ENCODE results near the gene KATNBL1.
A peak's percentile ranks its signal among the peaks of the same experiment; 100 is the strongest.
"Not testable (repeated sequence)": the region's sequence is repeated elsewhere in the genome, so short reads cannot be mapped to it uniquely, and the experiment has no call there.

KATNBL1 gene

DNA sequence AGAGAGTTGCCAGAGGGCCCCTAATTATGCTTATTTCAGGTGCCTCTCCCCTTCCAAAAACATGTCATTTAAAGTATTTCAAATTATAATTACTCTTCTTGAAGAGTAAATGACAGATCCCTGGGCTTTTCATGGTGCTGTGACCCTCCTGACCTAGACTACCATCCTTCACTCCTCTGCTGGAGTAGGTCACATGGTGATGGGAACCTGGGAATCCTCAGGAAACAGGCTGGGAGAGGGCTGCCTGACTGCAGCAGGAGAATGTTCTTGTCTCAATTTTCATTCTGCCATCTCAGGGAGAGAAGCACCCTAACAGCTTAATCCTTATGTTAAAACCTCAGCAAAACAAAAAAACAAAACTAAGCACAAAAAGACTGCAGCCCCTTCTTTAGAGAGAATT lies 83.4 kb downstream of the KATNBL1 start:
- no peaks in the 10 kb centered on the region for H3K27me3 ChIP-seq (ENCODE audit: insufficient read depth, insufficient read length)
- no peaks in the 10 kb centered on the region for H3K9me3 ChIP-seq (ENCODE audit: insufficient read depth, low read length)
- TF ChIP-seq YY1 (IDR thresholded peaks at IDR 0.05; ENCODE audit: insufficient read depth, insufficient read length) = no peak
- no peak for TF ChIP-seq ZNF274 (IDR thresholded peaks at IDR 0.05; ENCODE audit: low read depth, low read length)
- no peak for TF ChIP-seq SUZ12 (IDR thresholded peaks at IDR 0.05; ENCODE audit: extremely low read depth, insufficient read depth, insufficient read length)
- no peak overlapping the region for H3K4me3 ChIP-seq (ENCODE audit: insufficient read length, low read depth)
- no peak overlapping the region for H3K9ac ChIP-seq (ENCODE audit: insufficient read length, low read depth)
- H3K36me3 ChIP-seq (ENCODE audit: insufficient read depth, insufficient read length, low read length) = no peaks in the 10 kb centered on the region
- no peaks in the 10 kb centered on the region for H3K4me1 ChIP-seq (ENCODE audit: insufficient read depth, insufficient read length)
- DNase-seq (ENCODE audit: low read depth, low spot score) = peak; percentile 18

- no peak overlapping the region for H3K4me3 ChIP-seq (ENCODE audit: insufficient read length, low read depth)
- DNase-seq (ENCODE audit: low read depth, low spot score) = no peak
- no peak overlapping the region for H3K9ac ChIP-seq (ENCODE audit: insufficient read length, low read depth)
- no peak for TF ChIP-seq ZNF274 (IDR thresholded peaks at IDR 0.05; ENCODE audit: low read depth, low read length)
- no peak for TF ChIP-seq SUZ12 (IDR thresholded peaks at IDR 0.05; ENCODE audit: extremely low read depth, insufficient read depth, insufficient read length)
- no peak for TF ChIP-seq YY1 (IDR thresholded peaks at IDR 0.05; ENCODE audit: insufficient read depth, insufficient read length)
- H3K36me3 ChIP-seq (ENCODE audit: insufficient read depth, insufficient read length, low read length) = no peaks in the 10 kb centered on the region
- H3K9me3 ChIP-seq (ENCODE audit: insufficient read depth, low read length) = no peaks in the 10 kb centered on the region
- no peaks in the 10 kb centered on the region for H3K27me3 ChIP-seq (ENCODE audit: insufficient read depth, insufficient read length)
- no peaks in the 10 kb centered on the region for H3K4me1 ChIP-seq (ENCODE audit: insufficient read depth, insufficient read length)
Measured at GRCh38 chr15:34125945-34126344, 84.0 kb downstream of the KATNBL1 start.

DNA sequence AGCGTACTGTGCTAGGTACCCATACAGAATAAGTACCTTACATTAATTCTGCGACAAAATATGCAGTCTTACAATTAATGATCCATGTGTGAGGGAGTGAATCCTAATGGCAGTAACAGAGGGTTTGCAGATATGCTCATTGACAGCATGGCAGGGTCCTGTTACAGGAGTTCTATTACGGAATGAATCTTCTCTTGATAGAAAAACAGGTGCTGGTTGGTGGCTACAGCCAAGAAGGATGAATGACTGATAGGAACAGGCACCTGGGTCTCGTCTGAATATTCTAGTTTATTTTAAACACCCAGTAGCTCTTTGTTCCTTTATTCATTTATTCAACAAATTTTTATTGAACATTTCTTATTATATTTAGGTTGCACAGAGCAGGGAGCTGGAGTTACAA lies 85.2 kb downstream of the KATNBL1 start:
- no peaks in the 10 kb centered on the region for H3K9me3 ChIP-seq (ENCODE audit: insufficient read depth, low read length)
- no peaks in the 10 kb centered on the region for H3K27me3 ChIP-seq (ENCODE audit: insufficient read depth, insufficient read length)
- H3K9ac ChIP-seq (ENCODE audit: insufficient read length, low read depth) = no peak overlapping the region
- DNase-seq (ENCODE audit: low read depth, low spot score) = no peak
- no peak overlapping the region for H3K4me3 ChIP-seq (ENCODE audit: insufficient read length, low read depth)
- no peaks in the 10 kb centered on the region for H3K36me3 ChIP-seq (ENCODE audit: insufficient read depth, insufficient read length, low read length)
- H3K4me1 ChIP-seq (ENCODE audit: insufficient read depth, insufficient read length) = no peaks in the 10 kb centered on the region
- TF ChIP-seq SUZ12 (IDR thresholded peaks at IDR 0.05; ENCODE audit: extremely low read depth, insufficient read depth, insufficient read length) (no peak), ZNF274 (IDR thresholded peaks at IDR 0.05; ENCODE audit: low read depth, low read length) (no peak)

GRCh38 chr15:34122771-34123183 lies 87.1 kb downstream of the KATNBL1 start:
- Histone ChIP-seq H3K9me3 (ENCODE audit: insufficient read depth, low read length) (no peaks in the 10 kb centered on the region), H3K4me3 (ENCODE audit: insufficient read length, low read depth) (no peak overlapping the region), H3K9ac (ENCODE audit: insufficient read length, low read depth) (no peak overlapping the region), H3K4me1 (ENCODE audit: insufficient read depth, insufficient read length) (no peaks in the 10 kb centered on the region), H3K27me3 (ENCODE audit: insufficient read depth, insufficient read length) (no peaks in the 10 kb centered on the region), H3K36me3 (ENCODE audit: insufficient read depth, insufficient read length, low read length) (no peaks in the 10 kb centered on the region)
- TF ChIP-seq ZNF274 (IDR thresholded peaks at IDR 0.05; ENCODE audit: low read depth, low read length) (no peak), YY1 (IDR thresholded peaks at IDR 0.05; ENCODE audit: insufficient read depth, insufficient read length) (no peak), SUZ12 (IDR thresholded peaks at IDR 0.05; ENCODE audit: extremely low read depth, insufficient read depth, insufficient read length) (no peak)
- no peak for DNase-seq (ENCODE audit: low read depth, low spot score)

GRCh38 chr15:34121786-34122185 lies 88.1 kb downstream of the KATNBL1 start:
- not testable (repeated sequence) for H3K4me3 ChIP-seq (ENCODE audit: insufficient read length, low read depth); H3K27me3 ChIP-seq (ENCODE audit: insufficient read depth, insufficient read length); H3K36me3 ChIP-seq (ENCODE audit: insufficient read depth, insufficient read length, low read length); H3K4me1 ChIP-seq (ENCODE audit: insufficient read depth, insufficient read length); DNase-seq (ENCODE audit: low read depth, low spot score); H3K9ac ChIP-seq (ENCODE audit: insufficient read length, low read depth); H3K9me3 ChIP-seq (ENCODE audit: insufficient read depth, low read length)

DNA sequence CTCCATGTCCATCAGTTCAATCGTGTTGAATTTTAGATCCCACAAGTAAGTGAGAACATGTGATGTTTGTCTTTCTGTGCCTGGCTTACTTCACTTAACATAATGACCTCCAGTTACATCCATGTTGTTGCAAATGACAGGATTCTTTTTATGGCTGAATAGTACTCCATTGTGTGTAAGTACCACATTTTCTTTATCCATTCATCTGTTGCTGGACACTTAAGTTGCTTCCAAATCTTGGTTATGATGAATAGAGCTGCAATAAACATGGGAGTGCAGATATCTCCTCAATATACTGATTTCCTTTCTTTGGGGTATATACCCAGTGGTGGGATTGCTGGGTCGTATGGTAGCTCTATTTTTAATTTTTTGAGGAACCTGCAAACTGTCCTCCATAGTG lies 89.5 kb downstream of the KATNBL1 start:
- not testable (repeated sequence) for H3K9ac ChIP-seq (ENCODE audit: insufficient read length, low read depth)

DNA sequence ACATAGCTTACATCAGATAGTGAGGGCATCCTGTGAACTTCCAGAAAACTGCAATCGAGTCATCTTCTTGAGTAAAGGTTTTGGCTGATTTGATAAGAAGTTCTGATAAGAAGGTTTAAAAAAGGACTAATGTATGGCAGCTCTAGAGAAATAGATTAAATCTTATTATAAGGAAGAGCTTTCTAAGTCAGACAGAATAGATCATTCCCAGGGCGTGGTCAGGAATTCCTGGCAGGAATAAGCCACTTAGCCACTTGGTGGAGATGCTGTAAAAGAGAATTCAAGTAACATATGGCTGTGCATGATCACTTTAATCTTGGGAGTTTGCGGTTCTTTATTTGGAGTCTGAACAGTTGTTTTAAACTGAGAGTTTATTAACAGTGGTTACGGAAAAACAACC lies 90.6 kb downstream of the KATNBL1 start:
- no peak overlapping the region for H3K4me3 ChIP-seq (ENCODE audit: insufficient read length, low read depth)
- no peaks in the 10 kb centered on the region for H3K4me1 ChIP-seq (ENCODE audit: insufficient read depth, insufficient read length)
- no peaks in the 10 kb centered on the region for H3K36me3 ChIP-seq (ENCODE audit: insufficient read depth, insufficient read length, low read length)
- TF ChIP-seq YY1 (IDR thresholded peaks at IDR 0.05; ENCODE audit: insufficient read depth, insufficient read length) = no peak
- no peak for TF ChIP-seq SUZ12 (IDR thresholded peaks at IDR 0.05; ENCODE audit: extremely low read depth, insufficient read depth, insufficient read length)
- TF ChIP-seq ZNF274 (IDR thresholded peaks at IDR 0.05; ENCODE audit: low read depth, low read length) = no peak
- no peaks in the 10 kb centered on the region for H3K27me3 ChIP-seq (ENCODE audit: insufficient read depth, insufficient read length)
- no peak for DNase-seq (ENCODE audit: low read depth, low spot score)
- H3K9ac ChIP-seq (ENCODE audit: insufficient read length, low read depth) = no peak overlapping the region
- no peaks in the 10 kb centered on the region; the same call in 1 of the 2 replicates for H3K9me3 ChIP-seq (ENCODE audit: insufficient read depth, low read length)

More for the DNA sequence above, 89.5 kb downstream of the KATNBL1 start:
- not testable (repeated sequence) for H3K36me3 ChIP-seq (ENCODE audit: insufficient read depth, insufficient read length, low read length); H3K9me3 ChIP-seq (ENCODE audit: insufficient read depth, low read length); H3K27me3 ChIP-seq (ENCODE audit: insufficient read depth, insufficient read length); H3K4me3 ChIP-seq (ENCODE audit: insufficient read length, low read depth); H3K4me1 ChIP-seq (ENCODE audit: insufficient read depth, insufficient read length); DNase-seq (ENCODE audit: low read depth, low spot score)

GRCh38 chr15:34116620-34117019 lies 93.3 kb downstream of the KATNBL1 start:
- TF ChIP-seq YY1 (IDR thresholded peaks at IDR 0.05; ENCODE audit: insufficient read depth, insufficient read length) = no peak
- TF ChIP-seq SUZ12 (IDR thresholded peaks at IDR 0.05; ENCODE audit: extremely low read depth, insufficient read depth, insufficient read length) = no peak
- no peak for TF ChIP-seq ZNF274 (IDR thresholded peaks at IDR 0.05; ENCODE audit: low read depth, low read length)
- DNase-seq (ENCODE audit: low read depth, low spot score) = no peak
- Histone ChIP-seq H3K9ac (ENCODE audit: insufficient read length, low read depth) (no peak overlapping the region), H3K27me3 (ENCODE audit: insufficient read depth, insufficient read length) (no peaks in the 10 kb centered on the region), H3K4me3 (ENCODE audit: insufficient read length, low read depth) (no peak overlapping the region), H3K36me3 (ENCODE audit: insufficient read depth, insufficient read length, low read length) (no peaks in the 10 kb centered on the region), H3K9me3 (ENCODE audit: insufficient read depth, low read length) (no peaks in the 10 kb centered on the region; the same call in 1 of the 2 replicates), H3K4me1 (ENCODE audit: insufficient read depth, insufficient read length) (no peaks in the 10 kb centered on the region)
